Right lobe of liver (tissue), 4 donors: ENCODE results near the gene CNKSR2.

Source experiments
- CTCF ChIP-seq, 4 donors: fragments of 200-600 bp in 3 of 4; fragments of 450-650 bp in 1 of 4; IDR thresholded peaks; one replicate each; pipeline versions ENCODE4 v1.5.1 to v1.8.0; 2016 to 2022; ENCODE audit warnings: antibody characterized with exemption in 4 of 4, mild to moderate bottlenecking in 2 of 4
- POLR2A ChIP-seq: fragments of 450-650 bp; IDR thresholded peaks from one replicate; pipeline ENCODE4 v1.6.1; 2017; ENCODE audit warnings: antibody characterized with exemption, mild to moderate bottlenecking
- donor health status: DM: no; HTN: no; CAD: no.
- donor health status: DM: no; HTN: no; CAD: no.
- donor health status: DM: no; HTN: yes; CAD: no.

- TF ChIP-seq POLR2A: no peak
- TF ChIP-seq CTCF (IDR thresholded peaks at IDR 0.05): no peak
Observed at GRCh38 chrX:21675931-21676330, 301.7 kb downstream of the CNKSR2 start.
